GM18508 (cell line): ENCODE data around the gene VAMP8.
"Not testable (repeated sequence)": the region's sequence is repeated elsewhere in the genome, so short reads cannot be mapped to it uniquely, and the experiment has no call there.

Experiments
- ATAC-seq: cut with Tn5 transposase; IDR thresholded peaks from one replicate; pipeline ENCODE4 v1.9.1; 2021; ENCODE audit warnings: moderate number of reproducible peaks; ENCODE audit not compliant: insufficient read depth, unreplicated experiment

Gene VAMP8

GRCh38 chr2:85578243-85579180 lies 1.1 kb downstream of the VAMP8 start:
- ATAC-seq: no peak

GRCh38 chr2:85579266-85579935 lies 2.0 kb downstream of the VAMP8 start:
- ATAC-seq: no peak

GRCh38 chr2:85580206-85580605 lies 2.8 kb downstream of the VAMP8 start:
- ATAC-seq: no peak

- no peak for ATAC-seq
Observed at GRCh38 chr2:85582492-85582891, 5.1 kb downstream of the VAMP8 start.

GRCh38 chr2:85583667-85584353 lies 6.4 kb downstream of the VAMP8 start:
- no peak for ATAC-seq

GRCh38 chr2:85584354-85584856 lies 7.0 kb downstream of the VAMP8 start, which contains the start of gene VAMP5:
VAMP5 (plus strand) TSS chr2:85584431; CDS start chr2:85584491, 60 bp downstream.
- no peak for ATAC-seq

GRCh38 chr2:85584857-85585780 lies 7.7 kb downstream of the VAMP8 start:
- no peak for ATAC-seq

GRCh38 chr2:85585781-85586105 lies 8.4 kb downstream of the VAMP8 start:
- no peak for ATAC-seq

GRCh38 chr2:85588236-85588635 lies 10.8 kb downstream of the VAMP8 start:
- ATAC-seq: no peak

GRCh38 chr2:85588645-85589044 lies 11.3 kb downstream of the VAMP8 start:
- ATAC-seq: no peak

- no peak for ATAC-seq
Observed at GRCh38 chr2:85589181-85589580, 11.8 kb downstream of the VAMP8 start.

GRCh38 chr2:85589982-85590791 lies 12.8 kb downstream of the VAMP8 start:
- ATAC-seq: no peak

GRCh38 chr2:85590950-85591349 lies 13.6 kb downstream of the VAMP8 start:
- no peak for ATAC-seq

GRCh38 chr2:85591563-85591962 lies 14.2 kb downstream of the VAMP8 start:
- ATAC-seq: no peak

- ATAC-seq: not testable (repeated sequence)
Observed at GRCh38 chr2:85592299-85592698, 14.9 kb downstream of the VAMP8 start.

GRCh38 chr2:85593023-85593422 lies 15.6 kb downstream of the VAMP8 start:
- ATAC-seq: no peak

GRCh38 chr2:85594715-85595300 lies 17.4 kb downstream of the VAMP8 start:
- ATAC-seq: no peak

GRCh38 chr2:85595301-85596025 lies 18.1 kb downstream of the VAMP8 start, which contains the start of gene RNF181:
RNF181 (plus strand) TSS chr2:85595745; CDS start chr2:85595764, 19 bp downstream.
- peak; percentile 95 for ATAC-seq
